Stimulated activated CD4-positive, alpha-beta T cell treated with anti-CD3 and anti-CD28 coated beads, TNF-alpha, amount 100 ng/mL, for 24 hours (primary cell): ENCODE data around the gene FOXB2.
"Not testable (repeated sequence)": the region's sequence is repeated elsewhere in the genome, so short reads cannot be mapped to it uniquely, and the experiment has no call there.

ENCODE experiments used
- DNase-seq, 3 experiments: peaks; one replicate each; pipeline ENCODE4 v3.0.0-alpha.2; 2020; ENCODE audit warnings: low read depth in 3 of 3

The FOXB2 gene

GRCh38 chr9:77016526-77017504 lies 2.6 kb upstream of the FOXB2 start:
- no peak for DNase-seq

DNA sequence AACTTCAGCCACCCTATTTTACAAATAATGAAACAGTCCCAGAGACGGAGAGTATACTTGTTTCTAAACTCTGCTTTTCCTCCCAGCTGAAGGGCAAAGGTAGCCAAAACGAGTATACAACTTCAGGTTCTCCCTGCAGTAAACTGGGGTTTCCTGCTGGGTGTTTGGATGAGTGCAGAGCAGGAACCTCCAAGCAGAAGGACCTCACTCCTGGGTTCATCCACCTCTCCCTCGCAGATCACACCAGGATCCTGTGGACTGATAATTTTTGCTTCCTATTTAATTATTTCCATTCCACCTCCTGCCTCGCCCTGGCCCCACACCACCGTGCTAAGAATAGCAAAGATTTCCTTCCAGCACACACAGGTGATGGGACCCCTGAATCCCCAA lies 2.0 kb upstream of the FOXB2 start:
- no peak for DNase-seq

GRCh38 chr9:77018058-77018968 lies 1.1 kb upstream of the FOXB2 start:
- DNase-seq: no peak

- no peak for DNase-seq
These were observed 553 bp upstream of the FOXB2 start for GRCh38 chr9:77018969-77019235.

- no peak for DNase-seq
These were observed 514 bp downstream of the FOXB2 start for GRCh38 chr9:77019926-77020412.

DNA sequence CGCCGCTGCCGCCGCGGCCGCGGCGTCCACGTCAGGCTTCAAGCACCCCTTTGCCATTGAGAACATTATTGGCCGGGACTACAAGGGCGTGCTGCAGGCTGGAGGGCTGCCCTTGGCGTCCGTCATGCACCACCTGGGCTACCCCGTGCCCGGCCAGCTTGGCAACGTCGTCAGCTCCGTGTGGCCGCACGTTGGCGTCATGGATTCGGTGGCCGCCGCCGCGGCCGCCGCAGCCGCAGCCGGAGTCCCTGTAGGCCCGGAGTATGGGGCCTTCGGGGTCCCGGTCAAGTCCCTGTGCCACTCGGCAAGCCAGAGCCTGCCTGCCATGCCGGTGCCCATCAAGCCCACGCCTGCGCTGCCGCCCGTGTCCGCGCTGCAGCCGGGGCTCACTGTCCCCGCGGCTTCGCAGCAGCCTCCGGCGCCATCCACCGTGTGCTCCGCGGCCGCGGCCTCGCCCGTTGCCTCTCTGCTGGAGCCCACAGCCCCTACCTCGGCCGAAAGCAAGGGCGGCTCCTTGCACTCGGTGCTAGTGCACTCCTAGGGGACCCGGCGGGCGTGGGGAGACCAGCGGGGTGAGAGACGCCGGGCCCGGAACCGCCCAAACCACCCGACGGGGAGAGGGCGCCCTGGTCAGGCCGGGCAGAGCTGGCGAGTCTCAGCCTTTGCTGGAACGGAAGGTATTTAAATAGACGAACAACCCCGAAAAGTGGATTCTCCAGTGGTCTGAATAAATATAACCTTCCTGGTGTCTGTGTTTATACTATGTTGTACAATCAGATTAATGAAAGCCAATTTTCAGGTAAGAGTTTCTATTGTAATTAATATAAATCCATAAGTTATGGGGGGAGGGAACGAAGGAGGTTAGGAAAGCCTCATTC lies 1.2 kb downstream of the FOXB2 start:
- DNase-seq: no peak

DNA sequence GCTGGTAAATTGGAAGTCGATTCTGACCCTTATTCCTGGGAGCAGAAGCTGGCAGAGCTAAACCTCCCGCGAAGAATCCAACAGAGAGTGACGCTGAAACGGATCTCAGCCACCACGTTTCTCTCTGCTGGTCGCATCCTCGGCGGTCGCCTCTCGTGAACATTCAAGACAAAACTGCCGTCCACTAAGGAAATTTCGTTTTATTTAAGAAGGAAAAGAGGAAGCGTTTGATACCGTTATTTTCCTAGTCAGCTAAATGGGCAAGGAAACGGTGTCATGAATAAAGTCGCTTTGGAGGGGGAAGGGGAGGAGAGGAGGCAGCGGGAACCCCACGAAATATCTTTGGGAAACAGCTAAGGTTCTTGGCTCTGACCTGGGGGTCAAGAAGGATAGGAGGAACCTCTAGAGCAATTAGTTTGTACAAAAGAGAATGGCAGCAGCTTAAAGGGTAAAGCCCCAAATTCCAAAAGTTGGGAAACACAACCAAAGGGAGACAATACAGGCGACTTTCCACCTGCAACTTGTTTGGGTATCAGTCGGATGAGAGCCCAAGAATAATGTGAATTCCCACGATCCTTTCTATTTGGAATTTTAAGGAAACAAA lies 1.9 kb downstream of the FOXB2 start:
- no peak for DNase-seq

DNA sequence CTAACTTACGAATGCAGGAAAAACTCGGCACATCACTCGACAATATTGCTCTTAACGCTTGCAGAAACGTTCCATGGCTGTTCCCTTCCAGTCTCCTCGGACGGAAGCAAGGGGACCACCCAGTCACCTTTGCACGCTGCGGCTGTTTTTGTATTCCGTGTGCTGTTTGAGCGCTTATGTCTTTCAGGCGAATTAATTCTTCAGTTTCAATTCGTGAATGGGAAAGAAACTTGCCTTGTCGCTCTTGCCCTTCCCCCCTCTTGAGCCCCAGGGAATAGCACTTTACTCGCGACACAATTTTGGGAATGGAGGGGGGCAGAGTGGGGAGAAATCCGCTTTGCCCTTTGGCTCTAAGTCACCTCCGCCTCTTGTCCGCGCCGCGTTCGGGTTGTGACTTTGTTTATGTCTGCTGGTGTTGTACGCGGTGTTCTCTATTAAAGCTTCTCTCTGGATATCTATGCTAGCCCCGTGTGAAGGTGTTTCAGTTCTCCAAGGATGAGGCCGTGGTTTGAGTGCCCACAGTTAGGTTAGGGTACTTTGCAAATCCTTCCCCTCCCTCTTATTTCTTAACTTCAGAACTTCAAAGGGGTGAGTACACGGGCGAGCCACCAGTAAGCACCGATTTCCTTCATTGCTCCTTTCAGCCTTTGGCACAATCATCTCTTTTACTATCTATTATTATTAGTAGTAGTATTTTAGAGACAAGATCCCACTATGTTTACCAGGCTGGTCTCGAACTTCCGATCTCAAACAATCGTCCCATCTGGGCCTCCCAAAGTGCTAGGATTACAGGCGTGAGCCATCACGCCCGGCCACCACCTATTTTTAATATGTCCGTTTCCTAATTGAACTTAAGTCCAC lies 2.7 kb downstream of the FOXB2 start:
- no peak for DNase-seq

DNA sequence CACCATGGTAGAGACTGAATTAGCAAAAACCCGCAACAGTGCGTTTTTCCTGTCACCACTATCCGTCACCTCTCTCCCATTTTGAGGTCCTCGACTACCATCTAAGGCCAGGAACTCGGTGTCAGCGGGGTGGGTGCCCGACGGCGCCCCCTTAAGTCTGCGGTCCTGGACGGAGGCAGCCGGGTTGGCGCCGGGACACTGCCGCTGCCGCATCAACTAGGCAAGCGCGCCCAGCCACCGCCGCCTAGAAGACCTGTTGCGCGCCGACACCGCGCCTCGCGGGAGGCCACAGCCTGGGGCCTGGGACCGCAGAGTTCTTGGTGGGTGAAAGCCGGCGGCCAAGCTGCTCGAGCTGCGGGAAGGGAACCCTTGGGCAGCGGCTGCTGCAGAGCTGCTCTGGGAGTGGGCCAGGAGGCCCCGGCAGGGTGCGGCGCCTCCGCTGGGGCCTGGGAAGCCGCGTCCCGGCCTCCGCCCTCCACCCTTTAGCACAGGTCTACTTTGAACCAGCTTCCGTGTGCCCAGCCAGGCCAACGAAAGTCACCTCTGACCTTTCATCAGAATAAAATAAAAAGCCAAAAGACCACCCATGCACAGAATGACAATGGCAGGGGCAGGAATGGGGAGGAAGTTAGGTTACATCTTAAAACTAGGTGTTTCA lies 3.5 kb downstream of the FOXB2 start:
- DNase-seq: no peak

DNA sequence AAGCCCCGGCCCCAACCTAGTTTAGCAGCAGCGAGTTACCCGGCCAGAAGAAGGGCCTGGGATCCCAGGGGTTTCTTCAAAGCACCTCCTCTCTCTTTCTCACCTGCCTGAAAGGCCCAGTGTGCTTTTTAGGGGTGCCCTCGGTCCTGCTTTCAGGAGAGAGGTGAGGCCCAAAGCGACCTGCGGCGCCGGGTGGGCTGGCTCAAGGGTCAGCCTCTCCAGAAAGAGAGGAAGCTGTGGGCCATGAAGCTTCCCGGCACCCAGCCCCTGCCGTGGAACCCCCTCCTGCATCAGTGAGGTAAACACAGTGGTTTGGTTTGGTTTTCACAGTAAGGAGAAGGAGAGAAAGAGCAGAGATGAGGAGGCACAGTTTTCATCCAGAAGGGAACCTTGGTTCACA lies 4.3 kb downstream of the FOXB2 start:
- DNase-seq: no peak

DNA sequence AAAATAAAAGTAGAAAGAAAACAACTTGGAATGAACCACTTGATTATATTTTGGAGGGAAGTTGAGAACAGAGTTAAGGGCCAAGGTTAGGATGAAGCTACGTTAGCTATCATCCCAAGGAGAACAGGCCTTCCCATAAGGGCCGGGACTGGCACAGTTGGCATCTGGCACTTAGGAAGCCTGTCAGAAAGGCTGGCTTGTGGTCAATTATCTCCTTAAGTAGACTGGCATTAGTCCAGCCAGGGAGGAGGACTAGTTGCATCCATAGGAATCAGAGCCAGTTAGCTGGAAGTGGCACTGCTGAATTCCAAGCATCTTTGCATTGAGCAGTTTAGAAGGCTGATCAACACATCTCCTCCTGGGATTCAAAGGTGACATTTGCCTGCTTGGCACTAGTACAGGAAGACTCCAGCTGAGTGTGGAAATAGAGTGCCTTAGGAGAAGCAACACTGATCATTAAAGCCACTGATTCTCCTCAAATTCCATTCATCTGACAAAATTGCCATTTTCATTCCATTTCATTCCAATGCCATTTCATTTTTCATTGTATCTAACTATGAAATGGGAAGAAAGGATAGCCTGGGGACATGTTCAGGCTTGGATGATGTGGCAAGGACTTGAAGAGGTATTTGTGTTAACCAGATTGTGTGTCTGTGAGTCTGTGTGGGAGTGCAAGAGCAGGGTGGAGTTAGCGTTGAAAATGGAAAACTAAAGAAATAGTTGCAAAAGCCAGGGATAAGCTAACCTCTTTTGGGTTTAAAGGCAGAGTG lies 5.5 kb downstream of the FOXB2 start:
- DNase-seq: no peak

DNA sequence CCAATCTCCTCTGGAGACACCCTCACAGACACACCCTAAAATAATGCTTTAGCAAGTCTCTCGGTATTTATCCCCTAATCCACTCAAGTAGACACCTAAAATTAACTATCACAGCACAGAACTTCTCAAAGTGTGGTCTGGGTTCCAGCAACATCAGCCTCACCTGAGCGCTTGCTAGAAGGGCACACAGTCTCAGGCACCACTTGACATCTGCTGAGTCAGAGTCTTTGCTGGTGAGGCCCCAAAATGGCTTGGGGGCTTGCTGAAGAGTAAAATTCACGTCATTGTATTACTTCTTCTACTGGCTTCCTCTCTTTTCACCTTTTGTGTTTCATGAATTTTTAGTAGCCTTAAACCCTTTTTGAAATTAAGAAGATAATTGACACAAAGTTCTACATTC lies 9.0 kb downstream of the FOXB2 start:
- DNase-seq: no peak

- no peak for DNase-seq
These were observed 10.6 kb downstream of the FOXB2 start for GRCh38 chr9:77030045-77030444.

DNA sequence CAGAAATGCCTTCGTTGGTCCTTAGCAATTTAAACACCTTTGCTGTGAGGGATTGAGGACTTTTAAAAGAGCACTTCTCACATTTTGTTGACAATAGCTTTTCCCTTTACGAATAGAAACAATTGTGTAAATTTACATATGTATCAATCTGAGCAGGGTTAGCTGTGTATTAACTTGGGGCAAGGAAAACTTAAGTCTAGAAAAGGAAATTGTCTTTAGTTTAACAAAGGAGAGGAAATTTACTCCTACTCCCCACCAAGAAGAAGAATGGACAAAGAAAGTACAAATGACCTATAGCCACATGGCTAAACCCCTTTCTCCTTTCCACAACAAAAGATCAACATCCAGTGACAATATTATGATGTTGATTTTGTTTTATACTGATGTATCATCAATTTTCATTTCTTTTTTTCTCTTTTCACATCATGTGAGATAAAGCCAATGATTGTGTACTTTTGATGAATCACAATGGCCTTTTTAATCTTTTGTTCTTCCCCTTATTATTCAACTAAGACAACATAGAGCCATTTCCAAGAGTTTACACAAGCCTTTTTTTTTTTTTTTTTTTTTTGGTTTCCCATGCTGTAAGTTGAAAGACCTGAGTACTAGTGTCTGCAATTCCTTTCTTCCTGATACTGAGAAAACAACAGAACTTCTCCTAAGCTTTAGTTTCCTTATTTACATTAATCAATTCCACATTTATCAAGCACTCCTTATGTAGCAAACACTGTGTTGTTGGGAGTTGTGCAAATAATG lies 19.0 kb downstream of the FOXB2 start:
- DNase-seq: no peak

DNA sequence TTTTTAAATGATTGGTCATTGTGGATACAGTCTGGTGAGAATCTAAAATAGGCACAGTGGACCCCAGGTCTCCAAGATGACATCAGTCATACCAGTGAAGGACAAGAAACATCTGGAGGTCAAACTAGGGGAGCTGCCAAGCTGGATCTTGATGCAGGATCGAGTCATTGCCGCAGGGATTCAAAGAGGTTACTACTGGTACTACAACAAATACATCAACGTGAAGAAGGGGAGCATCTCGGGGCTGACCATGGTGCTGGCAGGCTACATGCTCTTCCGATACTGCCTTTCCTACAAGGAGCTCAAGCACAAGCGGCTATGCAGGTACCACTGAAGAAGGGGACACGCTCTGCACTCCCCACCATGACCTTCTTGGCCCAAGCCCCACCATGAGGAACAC lies 20.9 kb downstream of the FOXB2 start:
- no peak for DNase-seq

DNA sequence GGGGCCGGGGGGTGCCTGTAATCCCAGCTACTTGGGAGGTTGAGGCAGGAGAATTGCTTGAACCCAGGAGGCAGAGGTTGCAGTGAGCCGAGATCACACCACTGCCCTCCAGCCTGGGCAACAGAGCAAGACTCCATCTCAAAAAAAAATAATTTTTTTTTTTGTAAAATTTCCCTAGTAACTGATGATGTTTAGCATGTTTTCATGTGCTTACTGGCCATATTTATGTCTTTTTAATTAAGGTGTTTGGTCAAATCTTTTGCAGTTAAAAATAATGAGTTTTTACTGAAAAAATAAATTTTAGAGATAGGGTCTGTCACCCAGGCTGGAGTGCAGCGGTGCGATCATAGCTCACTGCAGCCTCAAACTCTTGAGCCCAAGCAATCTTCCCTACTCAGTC lies 24.3 kb downstream of the FOXB2 start:
- not testable (repeated sequence) for DNase-seq

GRCh38 chr9:77060681-77061080 lies 41.2 kb downstream of the FOXB2 start:
- DNase-seq: not testable (repeated sequence)

- no peak for DNase-seq
These were observed 44.3 kb downstream of the FOXB2 start for GRCh38 chr9:77063645-77064285.
